Stomach (tissue), 9 donors: ENCODE data around the gene FOXK2. TPM values are rescaled to one million over a fixed set of nuclear protein-coding genes. Genes with fewer than 3 reads are reported as not detected.

ENCODE experiments used
- DNase-seq, 2 donors: peaks; one replicate each; pipeline versions ENCODE4 v3.0.0 to v3.0.0-alpha.2; 2013 to 2019
- H3K27ac ChIP-seq, 5 donors: fragments of 200-600 bp in 4 of 5; sonication (generic) in 4 of 5; one replicate each; pipeline ENCODE4 v1.5.1; 2013 to 2019; ENCODE audit warnings: mild to moderate bottlenecking in 1 of 5, moderate library complexity in 1 of 5
- H3K27me3 ChIP-seq, 3 donors: fragments of 200-600 bp; sonication (generic); one replicate each; pipeline ENCODE4 v1.5.1; 2017 to 2019; ENCODE audit warnings: mixed run types in 1 of 3
- H3K36me3 ChIP-seq, 4 donors: fragments of 200-600 bp; sonication (generic); 1 replicate in 3 of 4; 2 replicates in 1 of 4; pipeline ENCODE4 v1.5.1; 2016 to 2019
- H3K4me1 ChIP-seq, 4 donors: fragments of 200-600 bp; sonication (generic); one replicate each; pipeline ENCODE4 v1.5.1; 2016 to 2019
- H3K4me3 ChIP-seq, 4 donors: fragments of 200-600 bp; sonication (generic) in 3 of 4; one replicate each; pipeline ENCODE4 v1.5.1; 2016 to 2019; ENCODE audit warnings: mild to moderate bottlenecking in 1 of 4
- H3K9me3 ChIP-seq, 4 donors: fragments of 200-600 bp; sonication (generic); one replicate each; pipeline ENCODE4 v1.5.1; 2016 to 2019
- CTCF ChIP-seq, 7 experiments: fragments of 450-650 bp in 4 of 7; fragments of 200-600 bp in 3 of 7; sonication (generic) in 3 of 7; IDR thresholded peaks; one replicate each; pipeline ENCODE4 v1.5.1; 2016 to 2019; ENCODE audit warnings: antibody characterized with exemption in 7 of 7, control low read depth in 2 of 7, mild to moderate bottlenecking in 1 of 7
- EP300 ChIP-seq: sonication (generic); formaldehyde crosslinking; IDR thresholded peaks from one replicate; pipeline ENCODE4 v1.6.1; 2017; ENCODE audit warnings: antibody characterized with exemption
- POLR2A ChIP-seq, 4 donors: fragments of 450-650 bp; IDR thresholded peaks; one replicate each; pipeline ENCODE4 v1.6.1; 2016; ENCODE audit warnings: antibody characterized with exemption in 4 of 4, control low read depth in 2 of 4, mild to moderate bottlenecking in 1 of 4, moderate library complexity in 1 of 4
- POLR2AphosphoS5 ChIP-seq, 3 donors: sonication (generic); formaldehyde crosslinking; IDR thresholded peaks; one replicate each; pipeline ENCODE4 v1.6.1; 2016; ENCODE audit warnings: antibody characterized with exemption in 3 of 3
- WGBS, 5 donors: extraction: QIAGEN DNeasy Blood & Tissue Kit in 3 of 5; methylation state at CpG; one replicate each; pipeline versions ENCODE4 v1.1.5 to v1.1.7; 2013 to 2018; 5-methylcytosine and 5-hydroxymethylcytosine counted together
- intact Hi-C: fragments of 100-400 bp; cut with DNase I; formaldehyde crosslinking; loops from one replicate; pipeline ENCODE4 v1.15.1; 2023; ENCODE audit warnings: low total_unique reads
- polyA plus RNA-seq, 3 donors: library from polyadenylated mRNA; stranded (reverse); fragments of 200-250 nt; gene quantifications; one replicate each; pipeline ENCODE4 v1.2.3, GENCODE V29; 2013
- total RNA-seq, 5 donors: library from RNA; depleted of rRNA; stranded (reverse); fragments of >200 nt; gene quantifications; one replicate each; pipeline versions ENCODE4 v1.1.0 to v1.2.3, GENCODE V29; 2014 to 2016
- donor health status: healthy with polysubstance abuse.
- donor health status: Bipolar disorder and iron deficiency.
- donor health status: healthy.

FOXK2 gene
- total and polyA plus RNA-seq, 8 donors = 12.8 to 71.8 (median 31.9) TPM

- peaks cover 11 to 55% (median 37%) of the 10 kb centered on the region in 4 donors for H3K4me1 ChIP-seq
- TF ChIP-seq EP300 (no peak), POLR2AphosphoS5 (IDR thresholded peaks at IDR 0.05) (no peak), CTCF (IDR thresholded peaks at IDR 0.05) (no peak), POLR2A (IDR thresholded peaks at IDR 0.05) (no peak)
- H3K9me3 ChIP-seq = no peaks in the 10 kb centered on the region
- no peaks in the 10 kb centered on the region for H3K27me3 ChIP-seq
- H3K36me3 ChIP-seq = peaks cover 5 to 19% (median 18%) of the 10 kb centered on the region in 4 donors
- DNase-seq = no peak
- H3K4me3 ChIP-seq = no peak overlapping the region
- 55 to 68% (median 64%) methylated on average over 13 of the region's 13 CpGs for WGBS, 5 donors
- peak overlapping the region in 3 of 5 donors; percentile 28 to 91 (median 74) for H3K27ac ChIP-seq
- intact Hi-C loops = loop anchor here (10.0 kb wide), 1 partner anchor 62 kb away; no protein-coding TSS in a partner anchor
Measured at GRCh38 chr17:82492643-82493225, 26.8 kb upstream of the FOXK2 start.

- Histone ChIP-seq H3K27me3 (no peaks in the 10 kb centered on the region), H3K4me1 (peaks cover 11 to 61% (median 43%) of the 10 kb centered on the region in 4 donors), H3K9me3 (no peaks in the 10 kb centered on the region), H3K4me3 (no peak overlapping the region), H3K27ac (peak overlapping the region in 4 of 5 donors; percentile 28 to 91 (median 82)), H3K36me3 (peaks cover 0 to 13% (median 13%) of the 10 kb centered on the region in 4 donors)
- intact Hi-C loops = loop anchor here (10.0 kb wide), 1 partner anchor 61 kb away; no protein-coding TSS in a partner anchor
- TF ChIP-seq CTCF (IDR thresholded peaks at IDR 0.05) (no peak), POLR2A (IDR thresholded peaks at IDR 0.05) (no peak), EP300 (no peak), POLR2AphosphoS5 (IDR thresholded peaks at IDR 0.05) (no peak)
- no peak for DNase-seq
- WGBS, 5 donors = 80 to 84% (median 82%) methylated on average over 10 to 12 of the region's 12 CpGs
Measured at GRCh38 chr17:82493226-82493781, 26.2 kb upstream of the FOXK2 start.

- Histone ChIP-seq H3K27ac (peak overlapping the region; percentile 42 to 91 (median 74)), H3K4me3 (no peak overlapping the region), H3K4me1 (peaks cover 11 to 63% (median 43%) of the 10 kb centered on the region in 4 donors), H3K9me3 (no peaks in the 10 kb centered on the region), H3K36me3 (peaks cover 0 to 2% (median 1%) of the 10 kb centered on the region in 4 donors), H3K27me3 (no peaks in the 10 kb centered on the region)
- peak; percentile 88 to 95 for DNase-seq
- 3 to 11% (median 6%) methylated on average over 17 of the region's 17 CpGs for WGBS, 5 donors
- TF ChIP-seq EP300 (no peak), POLR2AphosphoS5 (IDR thresholded peaks at IDR 0.05) (peak in 2 of 3 donors; percentile 29 to 53), CTCF (IDR thresholded peaks at IDR 0.05) (peak in 6 of 7 experiments; percentile 15 to 98 (median 82))
- intact Hi-C loops = loop anchor here (10.0 kb wide), 1 partner anchor 60 kb away; no protein-coding TSS in a partner anchor
Measured at GRCh38 chr17:82494236-82495055, 25.1 kb upstream of the FOXK2 start.
